Naive thymus-derived CD4-positive, alpha-beta T cell (primary cell): ENCODE measurements around the gene TTC34. TPM values are rescaled to one million over a fixed set of nuclear protein-coding genes. Genes with fewer than 3 reads are reported as not detected.

ENCODE experiments used
- ATAC-seq: fragments of 150-1000 bp; cut with Tn5 transposase; 2 replicates; pipeline ENCODE4 v1.10.0; 2021; ENCODE audit warnings: mild to moderate bottlenecking, moderate library complexity
- CTCF ChIA-PET: fragments of 350-600 bp; sonication (Branson Sonifier 250); formaldehyde crosslinking; loops from one replicate; lab custom pipeline; 2021; ENCODE audit warnings: antibody characterized with exemption; lab: Charles Lee
- POLR2A ChIA-PET: fragments of 350-600 bp; sonication (Branson Sonifier 250); formaldehyde crosslinking; loops from one replicate; lab custom pipeline; 2021; ENCODE audit warnings: antibody characterized with exemption, inconsistent platforms; lab: Charles Lee
- DNase-seq, 9 donors: peaks; one replicate each; pipeline versions ENCODE4 v3.0.0 to v3.0.0-alpha.2; 2020 to 2022; ENCODE audit warnings: mixed read lengths in 1 of 9
- H3K27ac ChIP-seq: one replicate; pipeline ENCODE4 v1.7.0; 2013; ENCODE audit warnings: mild to moderate bottlenecking, low read depth, low read length, moderate library complexity
- H3K27me3 ChIP-seq, 2 donors: one replicate each; pipeline ENCODE4 v1.7.0; 2013; ENCODE audit warnings: low read length in 2 of 2, mild to moderate bottlenecking in 2 of 2, moderate library complexity in 2 of 2; ENCODE audit not compliant: control insufficient read depth in 2 of 2, insufficient read depth in 2 of 2
- H3K36me3 ChIP-seq, 3 experiments: 1 replicate in 2 of 3; 2 replicates in 1 of 3; pipeline ENCODE4 v1.7.0; 2013; ENCODE audit warnings: low read length in 3 of 3, mild to moderate bottlenecking in 3 of 3, moderate library complexity in 1 of 3; ENCODE audit not compliant: insufficient read depth in 3 of 3, control insufficient read depth in 2 of 3
- H3K4me1 ChIP-seq, 2 donors: one replicate each; pipeline ENCODE4 v1.7.0; 2013; ENCODE audit warnings: low read length in 2 of 2, mild to moderate bottlenecking in 2 of 2, moderate library complexity in 1 of 2; ENCODE audit not compliant: control insufficient read depth in 2 of 2, insufficient read depth in 2 of 2
- H3K4me3 ChIP-seq: 2 replicates; pipeline ENCODE4 v1.7.0; 2013; ENCODE audit warnings: mild to moderate bottlenecking, low read length
- H3K9me3 ChIP-seq, 3 experiments: 1 replicate in 2 of 3; 2 replicates in 1 of 3; pipeline ENCODE4 v1.7.0; 2013; ENCODE audit warnings: low read length in 3 of 3; ENCODE audit not compliant: control insufficient read depth in 2 of 3
- H3K27ac Mint-ChIP-seq, 9 donors: one replicate each; pipeline ENCODE4 v1.8.0; 2020 to 2022; ENCODE audit warnings: mixed read lengths in 9 of 9, mild to moderate bottlenecking in 8 of 9, moderate library complexity in 5 of 9, inconsistent platforms in 2 of 9
- H3K27me3 Mint-ChIP-seq, 5 donors: one replicate each; pipeline ENCODE4 v1.8.0; 2021 to 2022; ENCODE audit warnings: mixed read lengths in 5 of 5, mild to moderate bottlenecking in 1 of 5
- H3K36me3 Mint-ChIP-seq, 5 donors: one replicate each; pipeline ENCODE4 v1.8.0; 2020 to 2022; ENCODE audit warnings: mixed read lengths in 5 of 5, mild to moderate bottlenecking in 3 of 5, inconsistent platforms in 1 of 5
- H3K4me1 Mint-ChIP-seq, 7 donors: one replicate each; pipeline ENCODE4 v1.8.0; 2020 to 2022; ENCODE audit warnings: mixed read lengths in 7 of 7, mild to moderate bottlenecking in 3 of 7, inconsistent platforms in 1 of 7
- H3K4me3 Mint-ChIP-seq, 10 donors: one replicate each; pipeline ENCODE4 v1.8.0; 2020 to 2022; ENCODE audit warnings: mild to moderate bottlenecking in 10 of 10, mixed read lengths in 10 of 10, moderate library complexity in 6 of 10, inconsistent platforms in 2 of 10
- H3K9me3 Mint-ChIP-seq, 11 donors: one replicate each; pipeline ENCODE4 v1.8.0; 2020 to 2022; ENCODE audit warnings: mixed read lengths in 11 of 11, mild to moderate bottlenecking in 4 of 11, inconsistent platforms in 1 of 11, moderate library complexity in 1 of 11
- intact Hi-C, 2 donors: fragments of 100-400 bp; cut with micrococcal nuclease; formaldehyde crosslinking; loops; one replicate each; pipeline ENCODE4 v1.15.1; 2023
- polyA plus RNA-seq, 2 donors: library from polyadenylated mRNA; unstranded; fragments of 300-500 nt; fragmentation: Illumina TruSeq; gene quantifications; one replicate each; pipeline ENCODE4 v1.2.3, GENCODE V29; 2021
- total RNA-seq, 6 experiments: library from RNA in 5 of 6; stranded (reverse) in 5 of 6; gene quantifications; 1 replicate in 5 of 6; 2 replicates in 1 of 6; pipeline ENCODE4 v1.2.3 and lab custom pipeline; 2021 to 2026

The TTC34 gene
- total and polyA plus RNA-seq, 7 experiments from 2014 or later, result 0.28 to 8.0 (median 2.1) TPM

GRCh38 chr1:2816786-2817185, 15.3 kb upstream of the TTC34 start:
- H3K4me3 ChIP-seq, result no peak overlapping the region

GRCh38 chr1:2815551-2815950, 14.1 kb upstream of the TTC34 start:
- Histone ChIP-seq H3K4me3 (no peak overlapping the region), H3K27ac (no peak overlapping the region), H3K4me1 (no peaks in the 10 kb centered on the region), H3K9me3 (peaks cover 0 to 3% (median 0%) of the 10 kb centered on the region in 3 experiments), H3K36me3 (no peaks in the 10 kb centered on the region), H3K27me3 (no peaks in the 10 kb centered on the region)
- POLR2A ChIA-PET, result no interaction called here
- Mint-ChIP-seq H3K36me3 (no peaks in the 10 kb centered on the region), H3K27me3 (no peaks in the 10 kb centered on the region), H3K4me1 (peaks cover 0 to 1% (median 0%) of the 10 kb centered on the region in 7 donors), H3K9me3 (peaks cover 0 to 4% (median 0%) of the 10 kb centered on the region in 11 donors), H3K4me3 (no peak overlapping the region), H3K27ac (no peak overlapping the region)
- ATAC-seq (no peak), DNase-seq (peak in 1 of 9 donors; percentile 3)
- intact Hi-C loops, result no loop called here
- CTCF ChIA-PET, result no interaction called here

More at GRCh38 chr1:2816786-2817185, 15.3 kb upstream of the TTC34 start:
- no peaks in the 10 kb centered on the region for H3K27me3 ChIP-seq
- Mint-ChIP-seq H3K4me1 (peaks cover 0 to 1% (median 0%) of the 10 kb centered on the region in 7 donors), H3K9me3 (peaks cover 0 to 4% (median 0%) of the 10 kb centered on the region in 11 donors), H3K4me3 (no peak overlapping the region), H3K27ac (no peak overlapping the region), H3K36me3 (no peaks in the 10 kb centered on the region), H3K27me3 (no peaks in the 10 kb centered on the region)
- H3K36me3 ChIP-seq, result no peaks in the 10 kb centered on the region
- DNase-seq, result no peak
- H3K27ac ChIP-seq, result no peak overlapping the region
- peaks cover 0 to 4% of the 10 kb centered on the region in 2 donors for H3K4me1 ChIP-seq
- POLR2A ChIA-PET, result no interaction called here
- CTCF ChIA-PET, result no interaction called here
- no peak for ATAC-seq
- intact Hi-C loops, result no loop called here
- peaks cover 0 to 3% (median 0%) of the 10 kb centered on the region in 3 experiments for H3K9me3 ChIP-seq

- H3K36me3 ChIP-seq, result no peaks in the 10 kb centered on the region
- Mint-ChIP-seq H3K27me3 (no peaks in the 10 kb centered on the region), H3K27ac (no peak overlapping the region), H3K4me3 (no peak overlapping the region), H3K9me3 (peaks cover 0 to 4% (median 0%) of the 10 kb centered on the region in 11 donors), H3K36me3 (no peaks in the 10 kb centered on the region), H3K4me1 (no peaks in the 10 kb centered on the region)
- no peaks in the 10 kb centered on the region for H3K4me1 ChIP-seq
- DNase-seq (peak in 1 of 9 donors; percentile 2), ATAC-seq (no peak)
- no peak overlapping the region for H3K4me3 ChIP-seq
- H3K27ac ChIP-seq, result no peak overlapping the region
- ChIA-PET POLR2A (no interaction called here), CTCF (no interaction called here)
- intact Hi-C loops, result no loop called here
- no peaks in the 10 kb centered on the region for H3K27me3 ChIP-seq
- peaks cover 0 to 3% (median 0%) of the 10 kb centered on the region in 3 experiments for H3K9me3 ChIP-seq
Measured at GRCh38 chr1:2814511-2815075, 13.1 kb upstream of the TTC34 start.

GRCh38 chr1:2812939-2813653, 11.6 kb upstream of the TTC34 start:
- Histone ChIP-seq H3K4me1 (no peaks in the 10 kb centered on the region), H3K4me3 (no peak overlapping the region), H3K9me3 (peaks cover 0 to 3% (median 0%) of the 10 kb centered on the region in 3 experiments), H3K27me3 (no peaks in the 10 kb centered on the region), H3K27ac (no peak overlapping the region), H3K36me3 (no peaks in the 10 kb centered on the region)
- H3K36me3 Mint-ChIP-seq, result no peaks in the 10 kb centered on the region
- H3K27me3 Mint-ChIP-seq, result no peaks in the 10 kb centered on the region
- ChIA-PET CTCF (no interaction called here), POLR2A (no interaction called here)
- no peak overlapping the region for H3K27ac Mint-ChIP-seq
- peaks cover 0 to 4% (median 0%) of the 10 kb centered on the region in 11 donors for H3K9me3 Mint-ChIP-seq
- intact Hi-C loops, result no loop called here
- H3K4me1 Mint-ChIP-seq, result no peaks in the 10 kb centered on the region
- no peak for ATAC-seq
- DNase-seq, result no peak
- no peak overlapping the region for H3K4me3 Mint-ChIP-seq

GRCh38 chr1:2812136-2812535, 10.6 kb upstream of the TTC34 start:
- Histone ChIP-seq H3K9me3 (peaks cover 0 to 3% (median 0%) of the 10 kb centered on the region in 3 experiments), H3K4me1 (no peaks in the 10 kb centered on the region), H3K27me3 (no peaks in the 10 kb centered on the region), H3K27ac (no peak overlapping the region), H3K36me3 (no peaks in the 10 kb centered on the region), H3K4me3 (no peak overlapping the region)
- Mint-ChIP-seq H3K36me3 (no peaks in the 10 kb centered on the region), H3K4me3 (no peak overlapping the region), H3K27me3 (no peaks in the 10 kb centered on the region), H3K9me3 (peaks cover 0 to 4% (median 0%) of the 10 kb centered on the region in 11 donors), H3K27ac (no peak overlapping the region), H3K4me1 (no peaks in the 10 kb centered on the region)
- intact Hi-C loops, result no loop called here
- CTCF ChIA-PET, result no interaction called here
- POLR2A ChIA-PET, result no interaction called here
- no peak for DNase-seq
- ATAC-seq, result no peak

- H3K4me1 Mint-ChIP-seq, result no peaks in the 10 kb centered on the region
- peaks cover 0 to 4% (median 0%) of the 10 kb centered on the region in 11 donors for H3K9me3 Mint-ChIP-seq
- Histone ChIP-seq H3K27ac (no peak overlapping the region), H3K4me1 (no peaks in the 10 kb centered on the region), H3K4me3 (no peak overlapping the region), H3K9me3 (peaks cover 0 to 3% (median 0%) of the 10 kb centered on the region in 3 experiments), H3K27me3 (no peaks in the 10 kb centered on the region), H3K36me3 (no peaks in the 10 kb centered on the region)
- ChIA-PET POLR2A (no interaction called here), CTCF (no interaction called here)
- ATAC-seq (no peak), DNase-seq (no peak)
- intact Hi-C loops, result no loop called here
- H3K36me3 Mint-ChIP-seq, result no peaks in the 10 kb centered on the region
- H3K27me3 Mint-ChIP-seq, result peaks cover 0 to 3% (median 0%) of the 10 kb centered on the region in 5 donors
- no peak overlapping the region for H3K4me3 Mint-ChIP-seq
- no peak overlapping the region for H3K27ac Mint-ChIP-seq
Measured at GRCh38 chr1:2811533-2811918, 10.0 kb upstream of the TTC34 start.
